Spleen (tissue), 7 donors: ENCODE measurements around the gene APOA5.

Source experiments
- CTCF ChIP-seq, 11 experiments: fragments of 200-600 bp in 7 of 11; fragments of 450-650 bp in 4 of 11; sonication (generic) in 4 of 11; IDR thresholded peaks in 8 of 11; conservative IDR thresholded peaks in 3 of 11; 1 replicate in 7 of 11; 2 replicates in 4 of 11; pipeline versions ENCODE4 v1.4.0 to v1.8.0; 2016 to 2021; ENCODE audit warnings: antibody characterized with exemption in 11 of 11, inconsistent platforms in 4 of 11, mild to moderate bottlenecking in 1 of 11
- POLR2A ChIP-seq, 3 donors: fragments of 450-650 bp; IDR thresholded peaks; one replicate each; pipeline ENCODE4 v1.5.1; 2017; ENCODE audit warnings: antibody characterized with exemption in 3 of 3, mild to moderate bottlenecking in 1 of 3
- donor health status: DM: no; HTN: no; CAD: no; lungs with moderate emphysema.
- donor health status: DM: no; HTN: no; CAD: no.
- donor health status: DM: no; HTN: no; CAD: no.

DNA sequence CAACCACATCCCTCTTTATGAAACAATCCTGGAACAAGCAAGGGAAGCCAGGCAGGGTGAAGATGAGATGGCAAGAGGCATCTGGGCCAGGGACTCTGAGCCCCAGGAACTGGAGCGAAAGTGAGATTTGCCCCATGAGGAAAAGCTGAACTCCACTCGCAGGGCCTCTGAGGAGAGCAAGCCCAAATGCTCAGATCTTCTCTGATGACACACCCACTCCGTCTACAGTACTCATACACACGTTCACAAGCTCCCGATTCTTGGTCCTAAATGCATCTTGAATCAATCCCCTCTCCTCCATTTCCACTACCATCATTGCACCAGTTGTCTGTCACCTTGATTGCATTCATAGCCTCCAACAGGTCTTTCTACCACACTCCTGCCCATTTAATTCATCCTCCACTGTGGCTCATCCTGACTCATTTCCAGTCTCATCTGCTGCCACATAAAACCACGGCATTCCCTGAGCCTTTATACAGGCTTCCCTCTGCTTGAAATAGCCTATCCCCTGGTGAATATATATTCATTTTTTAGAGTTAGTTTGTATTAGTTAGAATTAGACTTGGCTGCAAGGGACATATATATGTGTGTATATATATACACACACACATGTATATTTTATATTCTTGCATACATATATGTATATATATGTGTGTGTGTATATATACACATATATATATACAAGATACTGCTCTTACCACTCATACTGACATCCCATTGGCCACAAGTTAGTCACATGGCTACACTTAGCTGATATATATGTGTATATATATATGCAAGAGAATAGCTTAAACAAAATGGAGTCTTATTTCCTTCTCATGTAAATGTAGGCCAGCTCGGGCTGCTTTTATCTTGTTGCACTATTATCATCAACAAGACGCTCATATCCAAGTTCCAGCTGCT is 1.4 kb upstream of the APOA5 start:
- no peak for TF ChIP-seq CTCF (IDR thresholded peaks at IDR 0.05 in 8 of 11, conservative IDR thresholded peaks at IDR 0.05 in 3 of 11)
- TF ChIP-seq POLR2A (IDR thresholded peaks at IDR 0.05): no peak
